T-helper 1 cell treated with Interleukin-12 subunit alpha and Interleukin-12 subunit beta and Interleukin-4 antibody, amounts not matched to agents 30 μg/mL and 1 μg/mL, for 36 hours (primary cell): ENCODE data around the gene MAST3.
A peak's percentile ranks its signal among the peaks of the same experiment; 100 is the strongest.
"Not testable (repeated sequence)": the region's sequence is repeated elsewhere in the genome, so short reads cannot be mapped to it uniquely, and the experiment has no call there.

Experiments used
- H3K27ac Mint-ChIP-seq: one replicate; pipeline ENCODE4 v1.8.0; 2021; ENCODE audit warnings: mild to moderate bottlenecking, mixed read lengths
- H3K27me3 Mint-ChIP-seq: one replicate; pipeline ENCODE4 v1.8.0; 2021; ENCODE audit warnings: low read depth, mixed read lengths
- H3K36me3 Mint-ChIP-seq: one replicate; pipeline ENCODE4 v1.8.0; 2021; ENCODE audit warnings: low read depth, mixed read lengths
- H3K4me1 Mint-ChIP-seq: one replicate; pipeline ENCODE4 v1.8.0; 2021; ENCODE audit warnings: low read depth, mixed read lengths
- H3K4me3 Mint-ChIP-seq: one replicate; pipeline ENCODE4 v1.8.0; 2021; ENCODE audit warnings: mild to moderate bottlenecking, moderate library complexity, mixed read lengths
- H3K9me3 Mint-ChIP-seq: one replicate; pipeline ENCODE4 v1.8.0; 2021; ENCODE audit warnings: mixed read lengths

Gene MAST3

DNA sequence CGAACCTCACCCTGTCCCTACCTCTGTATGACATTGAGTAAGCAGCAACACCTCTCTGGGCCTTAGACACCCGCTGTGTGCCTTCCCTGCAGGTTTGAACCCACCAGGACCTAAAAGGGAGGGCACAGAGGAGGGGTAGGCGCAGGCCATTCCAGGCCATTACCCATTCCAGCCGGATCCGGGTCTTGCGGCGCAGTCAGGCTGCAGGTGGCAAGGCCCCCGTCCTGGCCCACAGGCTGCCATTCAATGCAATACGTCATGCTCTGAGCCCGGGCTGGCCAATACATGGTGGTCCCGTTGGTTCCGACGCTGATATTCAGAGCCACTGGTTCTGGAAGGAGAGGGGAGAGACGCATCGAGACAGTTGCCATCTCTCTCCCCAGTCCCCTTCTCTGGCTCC lies 28.2 kb upstream of the MAST3 start:
- no peak overlapping the region for H3K27ac Mint-ChIP-seq
- peaks cover 39% of the 10 kb centered on the region for H3K36me3 Mint-ChIP-seq
- no peak overlapping the region for H3K4me3 Mint-ChIP-seq
- H3K27me3 Mint-ChIP-seq: no peaks in the 10 kb centered on the region
- H3K9me3 Mint-ChIP-seq: no peaks in the 10 kb centered on the region
- H3K4me1 Mint-ChIP-seq: peaks cover 7% of the 10 kb centered on the region

DNA sequence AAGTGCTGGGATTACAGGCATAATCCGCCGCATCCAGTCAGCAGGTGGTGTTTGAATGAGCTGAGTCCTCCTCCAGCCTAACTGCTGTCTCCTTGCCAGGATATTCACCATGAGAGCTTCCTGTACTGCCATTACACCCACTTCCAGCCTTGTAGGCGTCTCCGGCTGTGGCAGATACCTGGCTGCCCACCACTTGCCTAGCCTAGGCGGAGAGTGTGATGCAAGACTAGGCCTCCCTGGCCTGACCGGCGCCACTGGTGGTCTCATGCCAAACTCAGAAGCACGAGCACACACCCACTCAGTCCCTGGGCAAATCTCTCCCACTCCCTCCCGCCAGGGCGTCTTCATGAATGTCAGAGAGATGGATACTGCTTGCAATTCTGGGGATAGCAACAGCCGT lies 27.4 kb upstream of the MAST3 start:
- Mint-ChIP-seq H3K36me3 (peaks cover 33% of the 10 kb centered on the region), H3K4me1 (peaks cover 7% of the 10 kb centered on the region), H3K9me3 (no peaks in the 10 kb centered on the region), H3K27ac (no peak overlapping the region), H3K4me3 (no peak overlapping the region), H3K27me3 (no peaks in the 10 kb centered on the region)

DNA sequence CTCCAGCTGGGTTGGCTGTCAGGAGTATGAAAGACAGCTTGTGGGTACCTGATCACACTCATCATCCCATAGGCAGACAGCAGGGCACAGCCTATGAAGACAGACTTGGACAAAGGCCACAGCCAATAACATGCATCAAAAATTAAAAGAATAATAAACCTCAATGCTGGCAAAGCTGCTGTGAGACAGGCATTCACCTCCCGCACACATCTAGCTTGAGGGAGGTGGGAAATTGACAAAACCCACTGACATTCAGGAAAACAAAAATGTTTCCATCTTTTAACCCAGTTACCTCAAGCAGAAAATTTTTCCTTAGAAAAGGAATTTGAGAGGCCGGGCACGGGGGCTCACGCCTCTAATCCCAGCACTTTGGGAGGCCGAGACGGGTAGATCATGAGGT lies 25.2 kb upstream of the MAST3 start:
- H3K36me3 Mint-ChIP-seq: peaks cover 38% of the 10 kb centered on the region

DNA sequence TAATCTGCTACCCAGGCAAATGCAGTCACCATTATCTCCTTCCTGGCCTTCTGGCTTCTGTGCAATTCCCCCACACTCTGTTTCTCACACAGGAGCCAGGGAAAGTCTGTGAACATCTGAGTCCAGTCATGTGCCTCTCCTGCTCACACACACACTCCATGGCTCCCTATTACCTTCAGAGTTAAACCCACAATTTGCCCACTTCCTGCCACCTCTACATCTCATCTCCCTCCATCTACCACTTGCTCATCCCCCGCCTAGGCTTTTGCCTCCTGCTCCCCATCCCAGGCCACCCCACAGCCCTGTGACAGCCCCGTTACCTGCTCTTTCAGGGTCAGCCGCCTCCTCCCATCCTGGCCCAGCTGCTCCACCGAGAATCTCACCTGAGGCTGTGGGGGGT lies 24.4 kb upstream of the MAST3 start:
- Mint-ChIP-seq H3K4me1 (peaks cover 7% of the 10 kb centered on the region), H3K9me3 (no peaks in the 10 kb centered on the region), H3K4me3 (peak overlapping the region; percentile 11), H3K27ac (peak overlapping the region; percentile 26), H3K27me3 (no peaks in the 10 kb centered on the region), H3K36me3 (peaks cover 38% of the 10 kb centered on the region)

More for the DNA sequence above, 25.2 kb upstream of the MAST3 start:
- no peaks in the 10 kb centered on the region for H3K27me3 Mint-ChIP-seq
- no peak overlapping the region for H3K27ac Mint-ChIP-seq
- no peaks in the 10 kb centered on the region for H3K9me3 Mint-ChIP-seq
- peaks cover 7% of the 10 kb centered on the region for H3K4me1 Mint-ChIP-seq
- no peak overlapping the region for H3K4me3 Mint-ChIP-seq

DNA sequence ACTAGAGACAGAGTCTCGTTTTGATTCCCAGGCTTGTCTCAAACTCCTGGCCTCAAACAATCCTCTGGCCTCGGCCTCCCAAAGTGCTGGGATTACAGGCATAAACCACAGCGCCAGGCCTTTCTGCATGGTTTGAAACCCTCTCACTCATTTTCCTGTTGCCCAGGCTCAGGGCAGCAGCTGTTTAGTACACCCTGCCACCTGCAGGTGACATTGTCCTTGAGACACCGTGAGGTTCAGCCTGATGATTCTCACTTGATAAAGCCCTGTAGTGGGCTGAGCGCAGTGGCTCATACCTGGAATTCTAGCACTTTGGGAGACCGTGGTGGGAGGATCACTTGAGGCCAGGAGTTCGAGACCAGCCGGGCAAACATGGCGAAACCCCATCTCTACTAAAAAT lies 23.4 kb upstream of the MAST3 start:
- Mint-ChIP-seq H3K27me3 (no peaks in the 10 kb centered on the region), H3K9me3 (no peaks in the 10 kb centered on the region), H3K4me3 (no peak overlapping the region), H3K36me3 (peaks cover 34% of the 10 kb centered on the region), H3K4me1 (peaks cover 7% of the 10 kb centered on the region), H3K27ac (no peak overlapping the region)

DNA sequence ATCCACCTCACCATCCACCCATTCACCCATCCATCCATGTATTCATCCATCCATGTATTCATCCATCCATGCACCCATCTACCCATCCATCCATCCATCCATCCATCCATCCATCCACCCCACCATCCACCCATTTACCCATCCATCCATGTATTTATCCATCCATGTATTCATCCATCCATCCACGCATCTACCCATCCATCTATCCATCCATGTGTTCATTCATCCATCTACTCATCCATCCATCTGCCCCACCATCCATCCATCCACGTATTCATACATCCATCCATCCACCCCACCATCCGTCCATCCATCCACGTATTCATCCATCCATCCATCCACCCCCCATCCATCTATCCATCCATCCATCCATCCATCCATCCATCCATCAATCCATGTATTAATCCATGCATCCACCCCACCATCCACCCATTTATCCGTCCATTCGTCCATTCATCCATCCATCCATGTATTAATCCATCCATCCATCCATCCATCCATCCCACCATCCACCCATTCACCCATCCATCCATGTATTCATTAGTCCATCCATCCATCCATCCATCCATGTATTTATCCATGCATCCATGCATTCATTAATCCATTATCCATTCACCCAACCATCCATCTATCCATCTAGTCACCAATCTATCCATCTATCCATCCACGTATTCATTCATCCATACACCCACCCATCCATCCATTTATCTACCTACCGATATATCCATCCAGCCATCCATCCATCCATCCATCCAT lies 13.5 kb upstream of the MAST3 start:
- Mint-ChIP-seq H3K9me3 (peaks cover 5% of the 10 kb centered on the region), H3K4me3 (peak overlapping the region; percentile 62), H3K27ac (peak overlapping the region; percentile 21), H3K4me1 (peaks cover 37% of the 10 kb centered on the region), H3K36me3 (peaks cover 35% of the 10 kb centered on the region), H3K27me3 (no peaks in the 10 kb centered on the region)

DNA sequence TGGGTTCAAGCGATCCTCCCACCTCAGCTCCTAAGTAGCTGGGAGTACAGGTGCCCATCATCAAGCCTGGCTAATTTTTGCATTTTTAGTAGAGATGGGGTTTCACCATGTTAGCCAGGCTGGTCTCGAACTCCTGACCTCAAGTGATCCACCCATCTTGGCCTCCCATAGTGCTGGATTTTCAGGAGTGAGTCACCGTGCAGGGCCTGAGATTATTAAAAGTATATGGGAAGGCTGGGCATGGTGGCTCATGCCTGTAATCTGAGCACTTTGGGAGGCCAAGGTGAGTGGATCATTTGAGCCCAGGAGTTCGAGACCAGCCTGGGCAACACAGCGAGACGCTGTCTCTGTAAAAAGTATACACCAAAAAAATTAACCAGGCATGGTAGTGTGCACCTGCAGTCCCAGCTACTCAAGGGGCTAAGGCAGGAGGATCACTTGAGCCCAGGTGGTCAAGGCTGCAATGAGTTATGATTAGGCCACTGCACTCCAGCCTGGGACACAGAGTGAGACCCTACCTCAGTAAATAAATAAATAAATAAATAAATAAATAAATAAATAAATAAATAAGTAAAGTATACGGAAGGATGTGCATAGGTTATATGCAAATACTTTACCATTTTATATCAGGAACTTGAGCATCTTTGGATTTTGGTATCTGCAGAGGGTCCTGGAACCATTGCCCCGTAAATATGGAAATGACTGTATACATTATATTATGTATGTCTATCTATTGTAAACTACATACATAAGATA lies 11.7 kb upstream of the MAST3 start:
- peak overlapping the region; percentile 92 for H3K4me3 Mint-ChIP-seq

DNA sequence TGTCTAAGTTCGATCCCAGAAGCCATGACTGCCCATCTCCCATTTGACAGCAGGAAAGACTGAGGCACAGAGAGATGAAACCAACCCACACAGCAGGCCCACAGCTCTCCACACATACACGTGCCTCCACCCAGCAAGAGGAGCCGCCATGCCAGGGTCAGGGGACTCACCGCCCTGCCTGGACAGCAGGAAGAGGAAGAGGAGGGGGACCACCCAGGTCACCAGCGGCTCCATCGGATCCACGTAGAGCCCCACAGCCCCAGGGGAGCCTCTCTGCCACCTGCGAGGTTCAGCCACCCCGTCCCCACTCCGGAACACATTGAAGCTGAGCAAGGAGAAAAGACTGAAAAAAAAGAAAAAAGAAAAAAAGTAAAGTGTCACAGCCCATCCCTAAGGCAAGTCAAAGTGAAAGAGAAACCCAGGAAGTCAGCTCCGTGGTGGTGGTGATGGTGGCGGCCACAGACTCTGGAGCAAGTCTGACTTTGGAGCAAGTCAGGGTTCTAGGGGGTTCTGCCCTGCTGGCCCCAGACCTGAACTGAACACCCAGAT lies 10.9 kb upstream of the MAST3 start, which contains the start of gene IL12RB1:
Gene IL12RB1 (minus strand): TSS at position 345 of the 549 bp plus-strand sequence. CDS start 111 bp downstream, at position 234.
- Mint-ChIP-seq H3K9me3 (peaks cover 5% of the 10 kb centered on the region), H3K36me3 (peaks cover 28% of the 10 kb centered on the region), H3K4me1 (peaks cover 61% of the 10 kb centered on the region), H3K27ac (peak within 1 kb of the TSS; percentile 93), H3K27me3 (no peaks in the 10 kb centered on the region), H3K4me3 (peak within 1 kb of the TSS; percentile 92)

More for the DNA sequence above, 11.7 kb upstream of the MAST3 start:
- Mint-ChIP-seq H3K4me1 (peaks cover 54% of the 10 kb centered on the region), H3K27ac (peak overlapping the region; percentile 93), H3K36me3 (peaks cover 30% of the 10 kb centered on the region), H3K27me3 (no peaks in the 10 kb centered on the region), H3K9me3 (peaks cover 5% of the 10 kb centered on the region)

DNA sequence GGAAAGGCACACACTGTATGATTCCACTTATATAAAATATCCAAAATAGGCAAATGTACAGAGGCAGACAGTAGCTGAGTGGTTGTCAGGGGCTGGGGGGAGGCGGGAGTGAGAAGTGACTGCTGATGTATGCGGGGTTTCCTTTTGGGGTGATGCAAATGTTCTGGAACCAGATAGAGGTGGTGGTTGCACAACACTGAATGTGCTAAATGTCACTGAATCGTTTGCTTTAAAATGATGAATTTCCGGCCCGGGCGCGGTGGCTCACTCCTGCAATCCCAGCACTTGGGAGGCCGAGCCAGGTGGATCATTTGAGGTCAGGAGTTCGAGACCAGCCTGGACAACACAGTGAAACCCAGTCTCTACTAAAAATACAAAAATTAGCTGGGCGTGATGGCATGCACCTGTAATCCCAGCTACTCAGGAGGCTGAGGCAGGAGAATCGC lies 8.5 kb upstream of the MAST3 start:
- not testable (repeated sequence) for H3K27me3 Mint-ChIP-seq, H3K9me3 Mint-ChIP-seq
- Mint-ChIP-seq H3K4me1 (peaks cover 60% of the 10 kb centered on the region), H3K27ac (peak overlapping the region; percentile 94), H3K4me3 (peak overlapping the region; percentile 63), H3K36me3 (peaks cover 12% of the 10 kb centered on the region)

DNA sequence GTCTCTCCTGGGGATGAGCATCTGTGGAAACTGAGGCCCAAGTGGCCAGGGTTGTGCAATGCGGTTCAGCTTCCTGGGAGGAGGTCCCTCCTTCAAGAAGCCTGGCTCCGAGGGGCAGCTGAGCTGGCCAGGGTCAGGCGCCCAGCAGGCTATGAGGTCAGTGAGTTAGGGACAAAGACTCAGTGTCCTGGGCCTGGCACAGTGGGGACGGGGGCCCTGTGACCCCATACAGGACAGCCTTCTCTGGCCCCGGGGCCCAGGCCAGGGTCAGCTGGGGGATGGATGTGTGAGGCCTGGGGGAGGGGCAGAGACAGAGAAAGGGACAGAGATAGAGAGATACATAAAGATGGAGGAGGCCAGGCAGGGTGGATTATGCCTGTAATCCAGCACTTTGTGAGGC lies 7.9 kb upstream of the MAST3 start:
- Mint-ChIP-seq H3K36me3 (peaks cover 6% of the 10 kb centered on the region), H3K27me3 (no peaks in the 10 kb centered on the region), H3K9me3 (no peaks in the 10 kb centered on the region), H3K27ac (peak overlapping the region; percentile 94), H3K4me1 (peaks cover 54% of the 10 kb centered on the region), H3K4me3 (no peak overlapping the region)

DNA sequence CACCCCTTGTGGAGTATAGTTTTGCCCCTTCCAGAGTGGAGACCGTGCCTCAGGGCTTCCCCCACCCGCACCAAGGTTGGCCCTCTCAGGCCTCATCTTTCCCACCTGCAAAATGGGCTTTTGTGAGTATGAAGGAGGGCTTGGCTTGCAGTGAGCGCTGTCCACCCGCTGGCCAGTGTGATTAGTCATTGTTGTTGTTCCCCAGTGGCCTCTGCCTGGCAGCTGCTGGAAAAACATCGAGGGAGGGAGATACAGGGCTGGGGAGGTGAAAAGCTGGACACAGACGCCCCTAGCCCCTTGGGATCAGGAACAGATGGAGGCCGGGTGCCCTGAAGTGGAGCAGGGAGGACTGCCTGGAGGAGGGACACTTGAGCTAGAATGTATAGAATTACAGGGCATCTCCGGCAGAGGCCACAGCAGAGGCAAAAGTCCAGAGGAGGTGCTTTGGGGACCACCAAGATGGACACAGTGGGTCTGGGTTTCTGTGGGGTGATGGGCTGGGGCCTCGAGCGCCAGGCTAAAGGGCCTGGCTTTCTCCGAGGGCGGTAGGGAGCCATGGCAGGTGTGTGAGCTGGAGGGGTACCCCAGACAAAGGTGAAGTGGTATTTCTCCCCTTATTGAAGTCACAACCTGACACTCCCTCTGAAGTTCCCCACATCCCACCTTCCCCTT lies 6.9 kb upstream of the MAST3 start:
- Mint-ChIP-seq H3K9me3 (no peaks in the 10 kb centered on the region), H3K27ac (peak overlapping the region; percentile 94), H3K36me3 (peaks cover 4% of the 10 kb centered on the region), H3K4me3 (peak overlapping the region; percentile 61), H3K4me1 (peaks cover 53% of the 10 kb centered on the region), H3K27me3 (no peaks in the 10 kb centered on the region)

DNA sequence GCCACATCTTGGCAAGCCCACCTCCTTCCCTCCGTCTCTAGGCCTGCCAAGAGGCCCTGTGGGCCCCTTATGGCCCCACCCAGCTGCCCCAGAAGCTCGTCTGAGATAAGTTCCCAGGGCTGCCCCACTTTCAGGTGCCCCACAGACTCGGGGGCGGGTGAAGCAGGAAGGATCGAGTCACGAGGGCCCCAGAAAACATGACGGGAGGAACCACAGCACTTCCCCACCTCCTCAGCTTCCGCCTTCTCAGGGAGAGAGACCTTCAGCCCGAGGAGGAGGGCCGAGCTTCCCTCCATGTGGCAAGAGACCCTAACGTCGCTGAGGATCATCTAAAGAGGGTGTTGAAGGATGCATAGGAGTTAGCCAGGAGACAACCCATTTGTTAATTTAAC lies 6.4 kb upstream of the MAST3 start:
- no peaks in the 10 kb centered on the region for H3K27me3 Mint-ChIP-seq

DNA sequence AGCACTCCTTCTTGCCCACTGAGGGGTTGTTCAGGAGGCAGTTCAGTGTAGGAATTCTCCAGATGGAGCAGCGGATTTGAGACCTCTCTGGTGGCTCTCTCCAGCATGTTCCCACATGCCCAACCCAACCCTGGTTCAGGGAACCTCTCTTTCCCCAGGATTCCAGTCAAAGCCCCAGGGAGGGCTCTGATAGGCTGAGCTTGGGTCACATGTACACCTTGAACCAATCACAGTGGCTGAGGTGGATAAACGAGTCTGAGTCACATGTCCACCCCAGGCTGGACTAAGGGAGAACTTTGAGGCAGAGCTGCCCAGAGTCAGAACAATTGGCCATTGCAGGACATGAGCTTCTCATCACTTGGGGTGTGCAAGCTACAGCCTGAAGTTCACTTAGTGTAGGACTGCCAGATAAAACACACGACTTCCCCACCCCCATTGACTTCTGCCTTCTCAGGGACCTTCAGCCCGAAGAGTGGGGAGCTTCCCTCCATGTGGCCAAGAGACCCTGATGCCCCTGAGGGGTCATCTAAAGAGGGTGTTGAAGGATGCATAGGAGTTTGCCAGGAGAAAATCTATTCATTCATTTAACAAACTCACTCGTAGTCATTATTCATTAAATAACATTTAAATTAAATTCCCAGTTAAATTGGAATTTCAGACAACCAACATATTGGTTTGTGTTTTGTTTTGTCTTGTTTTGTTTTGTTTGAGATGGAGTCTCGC lies 4.0 kb upstream of the MAST3 start:
- Mint-ChIP-seq H3K36me3 (no peaks in the 10 kb centered on the region), H3K27me3 (peaks cover 4% of the 10 kb centered on the region), H3K4me1 (peaks cover 49% of the 10 kb centered on the region), H3K4me3 (no peak overlapping the region), H3K9me3 (no peaks in the 10 kb centered on the region), H3K27ac (no peak overlapping the region)

More for the DNA sequence above, 6.4 kb upstream of the MAST3 start:
- Mint-ChIP-seq H3K9me3 (no peaks in the 10 kb centered on the region), H3K27ac (peak overlapping the region; percentile 94), H3K36me3 (peaks cover 4% of the 10 kb centered on the region), H3K4me1 (peaks cover 52% of the 10 kb centered on the region), H3K4me3 (peak overlapping the region; percentile 49)

DNA sequence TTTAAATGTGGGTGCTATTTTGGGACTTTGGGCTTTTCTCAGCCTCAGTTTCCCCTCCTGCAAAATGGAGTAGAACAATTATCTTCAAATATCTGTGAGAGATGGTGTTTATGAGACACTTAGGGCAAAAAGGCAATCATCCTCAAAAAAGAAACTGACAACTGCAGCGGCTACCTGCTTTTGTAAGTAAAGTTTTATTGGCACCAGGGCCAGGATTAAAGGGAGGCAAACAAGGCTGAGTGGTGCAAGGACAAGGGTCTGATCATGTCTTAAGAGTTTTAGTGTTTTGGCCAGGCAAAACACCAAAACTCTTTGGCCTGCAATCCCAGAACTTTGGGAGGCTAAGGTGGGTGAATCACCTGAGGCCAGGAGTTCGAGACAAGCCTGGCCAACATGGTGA lies 1.3 kb upstream of the MAST3 start:
- Mint-ChIP-seq H3K36me3 (peaks cover 3% of the 10 kb centered on the region), H3K27me3 (peaks cover 12% of the 10 kb centered on the region), H3K9me3 (no peaks in the 10 kb centered on the region), H3K27ac (no peak overlapping the region), H3K4me3 (no peak overlapping the region), H3K4me1 (peaks cover 32% of the 10 kb centered on the region)
